ENCODE data around the gene ZSWIM5.
A peak's percentile ranks its signal among the peaks of the same experiment; 100 is the strongest.
"Not testable (repeated sequence)": the region's sequence is repeated elsewhere in the genome, so short reads cannot be mapped to it uniquely, and the experiment has no call there.

The ZSWIM5 gene

GRCh38 chr1:45016767-45017166 lies 189.6 kb downstream of the ZSWIM5 start:
- no peak for DNase-seq

GRCh38 chr1:45016090-45016697 lies 190.2 kb downstream of the ZSWIM5 start:
- no peak for DNase-seq

GRCh38 chr1:45015683-45016082 lies 190.7 kb downstream of the ZSWIM5 start:
- DNase-seq = no peak

- DNase-seq = peak; percentile 58 to 77 (median 72)
Observed at GRCh38 chr1:45014321-45015028, 191.9 kb downstream of the ZSWIM5 start.

GRCh38 chr1:45013551-45014209 lies 192.7 kb downstream of the ZSWIM5 start:
- no peak for DNase-seq

- peak in 2 of 5 donors; percentile 10 to 15 for DNase-seq
Observed at GRCh38 chr1:45012639-45013278, 193.6 kb downstream of the ZSWIM5 start.

GRCh38 chr1:45011837-45012638 lies 194.4 kb downstream of the ZSWIM5 start, which contains the start of gene UROD:
Gene UROD (plus strand): TSS chr1:45012254. CDS start chr1:45012266, 12 bp downstream.
- peak; percentile 69 to 96 (median 82) for DNase-seq

- peak; percentile 50 to 79 (median 62) for DNase-seq
Observed at GRCh38 chr1:45010855-45011811, 195.3 kb downstream of the ZSWIM5 start, which contains the start of gene HECTD3. Gene HECTD3 (minus strand): TSS chr1:45011324. CDS start chr1:45011257, 67 bp downstream.

- peak in 3 of 5 donors; percentile 8 to 32 (median 14) for DNase-seq
Observed at GRCh38 chr1:45009956-45010854, 196.2 kb downstream of the ZSWIM5 start.

- DNase-seq = no peak
Observed at GRCh38 chr1:45009296-45009865, 197.0 kb downstream of the ZSWIM5 start.

GRCh38 chr1:45008516-45008915 lies 197.9 kb downstream of the ZSWIM5 start:
- no peak for DNase-seq

GRCh38 chr1:45008076-45008475 lies 198.3 kb downstream of the ZSWIM5 start:
- DNase-seq = no peak

- DNase-seq = no peak
Observed at GRCh38 chr1:45007311-45007710, 199.1 kb downstream of the ZSWIM5 start.

GRCh38 chr1:45005761-45006160 lies 200.6 kb downstream of the ZSWIM5 start:
- no peak for DNase-seq

GRCh38 chr1:45004281-45004920 lies 202.0 kb downstream of the ZSWIM5 start:
- DNase-seq = no peak

GRCh38 chr1:45003741-45004140 lies 202.7 kb downstream of the ZSWIM5 start:
- no peak for DNase-seq

- DNase-seq = no peak
Observed at GRCh38 chr1:45002650-45003645, 203.5 kb downstream of the ZSWIM5 start.

GRCh38 chr1:45001576-45001975 lies 204.8 kb downstream of the ZSWIM5 start:
- DNase-seq = not testable (repeated sequence)

Measured in T-helper 1 cell (primary cell).